H9 (cell line): ENCODE data around the gene MTHFS. TPM values are rescaled to one million over a fixed set of nuclear protein-coding genes. Genes with fewer than 3 reads are reported as not detected.

Experiments
- DNase-seq: peaks from one replicate; pipeline ENCODE4 v3.0.0-alpha.2; 2017
- H2AFZ ChIP-seq: one replicate; pipeline ENCODE4 v1.6.1; 2013; ENCODE audit warnings: mild to moderate bottlenecking, low read length, control low read depth, moderate library complexity
- H2AK5ac ChIP-seq: 2 replicates; pipeline ENCODE4 v1.6.1; 2013; ENCODE audit warnings: low read length, control low read depth, mixed read lengths; ENCODE audit not compliant: insufficient read length
- H2BK120ac ChIP-seq: one replicate; pipeline ENCODE4 v1.6.1; 2013; ENCODE audit warnings: low read depth, mild to moderate bottlenecking, low read length, control low read depth, inconsistent platforms; ENCODE audit not compliant: poor library complexity, severe bottlenecking
- H2BK12ac ChIP-seq: 2 replicates; pipeline ENCODE4 v1.6.1; 2013; ENCODE audit warnings: low read length, control low read depth, mixed read lengths, low read depth; ENCODE audit not compliant: insufficient read length
- H2BK15ac ChIP-seq: 2 replicates; pipeline ENCODE4 v1.6.1; 2013; ENCODE audit warnings: low read depth, low read length, control low read depth
- H2BK20ac ChIP-seq: one replicate; pipeline ENCODE4 v1.6.1; 2013; ENCODE audit warnings: low read depth, mild to moderate bottlenecking, low read length, control low read depth, inconsistent platforms; ENCODE audit not compliant: poor library complexity, severe bottlenecking
- H2BK5ac ChIP-seq: 2 replicates; pipeline ENCODE4 v1.6.1; 2013; ENCODE audit warnings: low read length, control low read depth, mixed read lengths; ENCODE audit not compliant: insufficient read length
- H3K14ac ChIP-seq: 2 replicates; pipeline ENCODE4 v1.6.1; 2013; ENCODE audit warnings: low read length, control low read depth; ENCODE audit not compliant: insufficient read depth
- H3K18ac ChIP-seq: 2 replicates; pipeline ENCODE4 v1.6.1; 2013; ENCODE audit warnings: low read depth, mild to moderate bottlenecking, mixed read lengths, low read length, control low read depth; ENCODE audit not compliant: insufficient read length
- H3K23ac ChIP-seq: 2 replicates; pipeline ENCODE4 v1.6.1; 2013; ENCODE audit warnings: low read length, control low read depth, mixed read lengths, low read depth; ENCODE audit not compliant: insufficient read length
- H3K23me2 ChIP-seq: 2 replicates; pipeline ENCODE4 v1.6.1; 2013; ENCODE audit warnings: low read depth, mild to moderate bottlenecking, mixed read lengths, low read length, control low read depth; ENCODE audit not compliant: insufficient read length, poor library complexity, severe bottlenecking
- H3K27ac ChIP-seq: 2 replicates; pipeline ENCODE4 v1.5.1; 2013; ENCODE audit warnings: low read length, control low read depth, mixed read lengths, low read depth; ENCODE audit not compliant: insufficient read length
- H3K27me3 ChIP-seq: 2 replicates; pipeline ENCODE4 v1.6.1; 2013; ENCODE audit warnings: low read length, control low read depth, inconsistent platforms; ENCODE audit not compliant: insufficient read depth
- H3K4ac ChIP-seq: 2 replicates; pipeline ENCODE4 v1.6.1; 2013; ENCODE audit warnings: low read depth, mild to moderate bottlenecking, control low read depth, inconsistent platforms, low read length, moderate library complexity
- H3K4me1 ChIP-seq: 2 replicates; pipeline ENCODE4 v1.6.1; 2013; ENCODE audit warnings: low read length, control low read depth, inconsistent platforms; ENCODE audit not compliant: insufficient read depth
- H3K4me2 ChIP-seq: 2 replicates; pipeline ENCODE4 v1.6.1; 2013; ENCODE audit warnings: low read length, control low read depth, mixed read lengths; ENCODE audit not compliant: insufficient read length, insufficient read depth
- H3K56ac ChIP-seq: 2 replicates; pipeline ENCODE4 v1.6.1; 2013; ENCODE audit warnings: low read depth, mild to moderate bottlenecking, mixed read lengths, low read length, control low read depth; ENCODE audit not compliant: insufficient read length
- H3K79me1 ChIP-seq: 2 replicates; pipeline ENCODE4 v1.6.1; 2013; ENCODE audit warnings: low read depth, mild to moderate bottlenecking, moderate library complexity, low read length, control low read depth, inconsistent platforms; ENCODE audit not compliant: insufficient read depth, poor library complexity, severe bottlenecking
- H3K79me2 ChIP-seq: 2 replicates; pipeline ENCODE4 v1.6.1; 2013; ENCODE audit warnings: low read length, control low read depth, inconsistent platforms; ENCODE audit not compliant: insufficient read depth
- H3K9ac ChIP-seq: 2 replicates; pipeline ENCODE4 v1.6.1; 2013; ENCODE audit warnings: low read length, control low read depth, mixed read lengths; ENCODE audit not compliant: insufficient read length; ENCODE audit errors: extremely low read depth
- H3K9me3 ChIP-seq: one replicate; pipeline ENCODE4 v1.6.1; 2013; ENCODE audit warnings: low read depth, low read length, inconsistent platforms; ENCODE audit not compliant: control insufficient read depth
- H3T11ph ChIP-seq: one replicate; pipeline ENCODE4 v1.6.1; 2013; ENCODE audit warnings: mild to moderate bottlenecking, low read length, control low read depth, inconsistent platforms
- H4K20me1 ChIP-seq: one replicate; pipeline ENCODE4 v1.6.1; 2013; ENCODE audit not compliant: control insufficient read depth, insufficient read length, insufficient read depth
- H4K5ac ChIP-seq: 2 replicates; pipeline ENCODE4 v1.6.1; 2013; ENCODE audit warnings: low read depth, mild to moderate bottlenecking, mixed read lengths, low read length, control low read depth; ENCODE audit not compliant: insufficient read length
- H4K8ac ChIP-seq: replicated peaks from 2 replicates; pipeline ENCODE4 v1.6.1; 2013; ENCODE audit warnings: low read length, control low read depth, mixed read lengths, low read depth; ENCODE audit not compliant: insufficient read length
- H4K91ac ChIP-seq: 2 replicates; pipeline ENCODE4 v1.6.1; 2013; ENCODE audit warnings: low read depth, mild to moderate bottlenecking, moderate library complexity, mixed read lengths, low read length, control low read depth; ENCODE audit not compliant: insufficient read length
- H3K27ac Mint-ChIP-seq, 3 experiments: 2 replicates in 2 of 3; 3 replicates in 1 of 3; pipeline ENCODE4 v1.8.0; 2020 to 2021; ENCODE audit warnings: mixed read lengths in 3 of 3, mild to moderate bottlenecking in 1 of 3, moderate library complexity in 1 of 3
- H3K27me3 Mint-ChIP-seq: 2 replicates; pipeline ENCODE4 v1.8.0; 2021; ENCODE audit warnings: low read depth, mild to moderate bottlenecking, moderate library complexity, mixed read lengths
- H3K36me3 Mint-ChIP-seq, 3 experiments: 2 replicates in 2 of 3; 3 replicates in 1 of 3; pipeline ENCODE4 v1.8.0; 2020 to 2021; ENCODE audit warnings: low read depth in 3 of 3, mixed read lengths in 3 of 3; ENCODE audit not compliant: insufficient read depth in 1 of 3
- H3K4me1 Mint-ChIP-seq, 2 experiments: 2 replicates each; pipeline ENCODE4 v1.8.0; 2020; ENCODE audit warnings: mixed read lengths in 2 of 2
- H3K4me3 Mint-ChIP-seq, 2 experiments: 2 replicates in 1 of 2; 3 replicates in 1 of 2; pipeline ENCODE4 v1.8.0; 2020 to 2021; ENCODE audit warnings: mild to moderate bottlenecking in 2 of 2, mixed read lengths in 2 of 2, moderate library complexity in 1 of 2
- H3K9me3 Mint-ChIP-seq, 2 experiments: 2 replicates in 1 of 2; 3 replicates in 1 of 2; pipeline ENCODE4 v1.8.0; 2020; ENCODE audit warnings: mild to moderate bottlenecking in 2 of 2, mixed read lengths in 2 of 2, moderate library complexity in 1 of 2
- WGBS: extraction: QIAGEN DNeasy Blood & Tissue Kit; methylation state at CpG from one replicate; pipeline ENCODE4 v1.1.7; 2013; ENCODE audit warnings: missing lambda C conversion rate, low lambda C conversion rate, mixed read lengths; ENCODE audit not compliant: insufficient read length; ENCODE audit errors: extremely low coverage; 5-methylcytosine and 5-hydroxymethylcytosine counted together
- total RNA-seq: library from RNA; stranded (reverse); gene quantifications from 2 replicates; pipeline ENCODE4 v1.2.1, GENCODE V29; 2021
- TF ChIP-seq, protein P1 (sequence below): fragments of 200-600 bp; sonication (generic); conservative IDR thresholded peaks from 3 replicates; pipeline ENCODE4 v1.8.0; 2021; ENCODE audit warnings: antibody characterized with exemption, mild to moderate bottlenecking

The MTHFS gene
- total RNA-seq, 1 experiment from 2014 or later, result 36.9 TPM

GRCh38 chr15:79939399-79939798 is 42.6 kb upstream of the MTHFS start:
- Histone ChIP-seq H2BK12ac (no peak overlapping the region), H2BK5ac (no peak overlapping the region), H3K23me2 (no peaks in the 10 kb centered on the region), H3T11ph (no peak overlapping the region), H2AK5ac (no peak overlapping the region), H4K8ac (no peak overlapping the region), H3K79me2 (no peaks in the 10 kb centered on the region), H3K27me3 (no peaks in the 10 kb centered on the region), H3K14ac (no peak overlapping the region), H3K4me2 (no peak overlapping the region), H3K79me1 (no peaks in the 10 kb centered on the region), H4K20me1 (no peaks in the 10 kb centered on the region), H4K5ac (no peak overlapping the region), H2BK15ac (no peak overlapping the region), H3K56ac (no peak overlapping the region), H3K9me3 (no peaks in the 10 kb centered on the region), H2AFZ (no peak overlapping the region), H3K27ac (no peak overlapping the region), H3K4me1 (no peaks in the 10 kb centered on the region), H3K23ac (no peak overlapping the region), H2BK120ac (no peak overlapping the region), H3K4ac (no peak overlapping the region), H2BK20ac (no peak overlapping the region), H3K18ac (no peak overlapping the region), H3K9ac (no peak overlapping the region), H4K91ac (no peak overlapping the region)
- no peak overlapping the region for H3K4me3 Mint-ChIP-seq
- H3K4me1 Mint-ChIP-seq, result no peaks in the 10 kb centered on the region
- WGBS, result no CpG with 5 or more reads among the region's 4 CpGs
- no peaks in the 10 kb centered on the region; a peak in 1 of 7 replicates for H3K36me3 Mint-ChIP-seq
- no peaks in the 10 kb centered on the region; the same call in 1 of the 2 replicates for H3K27me3 Mint-ChIP-seq
- DNase-seq, result no peak
- H3K27ac Mint-ChIP-seq, result no peak overlapping the region
- TF ChIP-seq, protein P1, sequence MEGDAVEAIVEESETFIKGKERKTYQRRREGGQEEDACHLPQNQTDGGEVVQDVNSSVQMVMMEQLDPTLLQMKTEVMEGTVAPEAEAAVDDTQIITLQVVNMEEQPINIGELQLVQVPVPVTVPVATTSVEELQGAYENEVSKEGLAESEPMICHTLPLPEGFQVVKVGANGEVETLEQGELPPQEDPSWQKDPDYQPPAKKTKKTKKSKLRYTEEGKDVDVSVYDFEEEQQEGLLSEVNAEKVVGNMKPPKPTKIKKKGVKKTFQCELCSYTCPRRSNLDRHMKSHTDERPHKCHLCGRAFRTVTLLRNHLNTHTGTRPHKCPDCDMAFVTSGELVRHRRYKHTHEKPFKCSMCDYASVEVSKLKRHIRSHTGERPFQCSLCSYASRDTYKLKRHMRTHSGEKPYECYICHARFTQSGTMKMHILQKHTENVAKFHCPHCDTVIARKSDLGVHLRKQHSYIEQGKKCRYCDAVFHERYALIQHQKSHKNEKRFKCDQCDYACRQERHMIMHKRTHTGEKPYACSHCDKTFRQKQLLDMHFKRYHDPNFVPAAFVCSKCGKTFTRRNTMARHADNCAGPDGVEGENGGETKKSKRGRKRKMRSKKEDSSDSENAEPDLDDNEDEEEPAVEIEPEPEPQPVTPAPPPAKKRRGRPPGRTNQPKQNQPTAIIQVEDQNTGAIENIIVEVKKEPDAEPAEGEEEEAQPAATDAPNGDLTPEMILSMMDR, result no peak
- H3K9me3 Mint-ChIP-seq, result no peaks in the 10 kb centered on the region; a peak in 1 of 5 replicates
